GM23338 (cell line): ENCODE data around the gene RNF145. TPM values are rescaled to one million over a fixed set of nuclear protein-coding genes. Genes with fewer than 3 reads are reported as not detected.

Experiments
- CREB1 ChIP-seq: fragments of 250-450 bp; sonication (Bioruptor Pico); IDR thresholded peaks from 2 replicates; pipeline ENCODE4 v1.5.0; 2020; ENCODE audit warnings: low read depth, mild to moderate bottlenecking, moderate library complexity
- EZH2 ChIP-seq: fragments of 200-600 bp; sonication (generic); IDR thresholded peaks from one replicate; pipeline ENCODE4 v1.8.0; 2017; ENCODE audit warnings: antibody characterized with exemption, mild to moderate bottlenecking, low read depth; ENCODE audit not compliant: unreplicated experiment
- EZH2phosphoT487 ChIP-seq: fragments of 200-600 bp; sonication (generic); IDR thresholded peaks from one replicate; pipeline ENCODE4 v1.8.1; 2018; ENCODE audit warnings: antibody characterized with exemption; ENCODE audit not compliant: unreplicated experiment
- NANOG ChIP-seq: IDR thresholded peaks from 2 replicates; pipeline ENCODE4 v1.6.1; 2016; ENCODE audit warnings: antibody characterized with exemption, borderline replicate concordance
- POLR2AphosphoS5 ChIP-seq: IDR thresholded peaks from 2 replicates; pipeline ENCODE4 v1.6.1; 2016; ENCODE audit warnings: antibody characterized with exemption, low read depth
- STAT1 ChIP-seq: IDR thresholded peaks from one replicate; pipeline ENCODE4 v1.6.1; 2016; ENCODE audit warnings: antibody characterized with exemption; ENCODE audit not compliant: unreplicated experiment
- ZNF114 ChIP-seq: fragments of 250-450 bp; sonication (Bioruptor Pico); IDR thresholded peaks from 2 replicates; pipeline ENCODE4 v1.5.0; 2020; ENCODE audit warnings: mild to moderate bottlenecking, moderate library complexity
- ZNF331 ChIP-seq: fragments of 250-450 bp; sonication (Bioruptor Pico); IDR thresholded peaks from 2 replicates; pipeline ENCODE4 v1.5.0; 2020; ENCODE audit warnings: low read depth, mild to moderate bottlenecking, moderate library complexity
- polyA plus RNA-seq: library from polyadenylated mRNA; unstranded; fragments of >200 nt; fragmentation: Nextera tagmentation; extraction: Ambion mirVana; gene quantifications from 2 replicates; pipeline ENCODE4 v1.2.1, GENCODE V29; 2016
- total RNA-seq: library from RNA; depleted of rRNA; stranded (reverse); fragments of >200 nt; shearing (Covaris generic); gene quantifications from 2 replicates; pipeline ENCODE4 v1.2.3, GENCODE V29; 2014
- TF ChIP-seq, protein P1 (sequence below): fragments of 250-450 bp; sonication (Bioruptor Pico); IDR thresholded peaks from 2 replicates; pipeline ENCODE4 v1.5.0; 2020; ENCODE audit warnings: mild to moderate bottlenecking, moderate library complexity
- TF ChIP-seq, protein P2 (sequence below): IDR thresholded peaks from 2 replicates; pipeline ENCODE4 v1.6.1; 2016; ENCODE audit warnings: antibody characterized with exemption
- TF ChIP-seq, protein P3 (sequence below), 2 experiments: fragments of 200-600 bp in 1 of 2; sonication (generic) in 1 of 2; conservative IDR thresholded peaks; 2 replicates each; pipeline versions ENCODE4 v1.5.1 to v1.6.1; 2016 to 2017; ENCODE audit warnings: antibody characterized with exemption in 2 of 2, low read depth in 2 of 2, mild to moderate bottlenecking in 2 of 2, moderate library complexity in 1 of 2

The RNF145 gene
- total and polyA plus RNA-seq, 2 experiments from 2014 or later: 15.6 to 43.5 TPM

DNA sequence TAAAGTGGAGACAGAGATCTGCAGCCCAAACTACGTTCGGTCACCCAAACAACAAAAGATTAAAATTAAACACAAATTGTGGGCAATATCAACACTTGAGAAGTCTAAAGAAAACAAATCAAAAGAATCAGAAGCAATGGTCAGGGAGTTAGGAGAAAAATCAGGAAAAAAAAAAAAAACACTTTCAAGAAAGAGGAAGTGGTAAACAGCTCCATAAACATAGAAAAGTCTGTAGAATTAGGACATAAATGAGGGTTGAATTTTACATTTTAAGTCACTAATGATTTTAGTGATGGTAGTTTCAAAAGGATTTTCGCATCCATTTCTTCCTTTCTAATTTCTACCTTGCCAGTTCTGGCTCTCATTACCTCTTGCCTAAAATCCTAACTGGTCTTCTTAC, 10.1 kb downstream of the RNF145 start (continued):
- TF ChIP-seq, protein P1, sequence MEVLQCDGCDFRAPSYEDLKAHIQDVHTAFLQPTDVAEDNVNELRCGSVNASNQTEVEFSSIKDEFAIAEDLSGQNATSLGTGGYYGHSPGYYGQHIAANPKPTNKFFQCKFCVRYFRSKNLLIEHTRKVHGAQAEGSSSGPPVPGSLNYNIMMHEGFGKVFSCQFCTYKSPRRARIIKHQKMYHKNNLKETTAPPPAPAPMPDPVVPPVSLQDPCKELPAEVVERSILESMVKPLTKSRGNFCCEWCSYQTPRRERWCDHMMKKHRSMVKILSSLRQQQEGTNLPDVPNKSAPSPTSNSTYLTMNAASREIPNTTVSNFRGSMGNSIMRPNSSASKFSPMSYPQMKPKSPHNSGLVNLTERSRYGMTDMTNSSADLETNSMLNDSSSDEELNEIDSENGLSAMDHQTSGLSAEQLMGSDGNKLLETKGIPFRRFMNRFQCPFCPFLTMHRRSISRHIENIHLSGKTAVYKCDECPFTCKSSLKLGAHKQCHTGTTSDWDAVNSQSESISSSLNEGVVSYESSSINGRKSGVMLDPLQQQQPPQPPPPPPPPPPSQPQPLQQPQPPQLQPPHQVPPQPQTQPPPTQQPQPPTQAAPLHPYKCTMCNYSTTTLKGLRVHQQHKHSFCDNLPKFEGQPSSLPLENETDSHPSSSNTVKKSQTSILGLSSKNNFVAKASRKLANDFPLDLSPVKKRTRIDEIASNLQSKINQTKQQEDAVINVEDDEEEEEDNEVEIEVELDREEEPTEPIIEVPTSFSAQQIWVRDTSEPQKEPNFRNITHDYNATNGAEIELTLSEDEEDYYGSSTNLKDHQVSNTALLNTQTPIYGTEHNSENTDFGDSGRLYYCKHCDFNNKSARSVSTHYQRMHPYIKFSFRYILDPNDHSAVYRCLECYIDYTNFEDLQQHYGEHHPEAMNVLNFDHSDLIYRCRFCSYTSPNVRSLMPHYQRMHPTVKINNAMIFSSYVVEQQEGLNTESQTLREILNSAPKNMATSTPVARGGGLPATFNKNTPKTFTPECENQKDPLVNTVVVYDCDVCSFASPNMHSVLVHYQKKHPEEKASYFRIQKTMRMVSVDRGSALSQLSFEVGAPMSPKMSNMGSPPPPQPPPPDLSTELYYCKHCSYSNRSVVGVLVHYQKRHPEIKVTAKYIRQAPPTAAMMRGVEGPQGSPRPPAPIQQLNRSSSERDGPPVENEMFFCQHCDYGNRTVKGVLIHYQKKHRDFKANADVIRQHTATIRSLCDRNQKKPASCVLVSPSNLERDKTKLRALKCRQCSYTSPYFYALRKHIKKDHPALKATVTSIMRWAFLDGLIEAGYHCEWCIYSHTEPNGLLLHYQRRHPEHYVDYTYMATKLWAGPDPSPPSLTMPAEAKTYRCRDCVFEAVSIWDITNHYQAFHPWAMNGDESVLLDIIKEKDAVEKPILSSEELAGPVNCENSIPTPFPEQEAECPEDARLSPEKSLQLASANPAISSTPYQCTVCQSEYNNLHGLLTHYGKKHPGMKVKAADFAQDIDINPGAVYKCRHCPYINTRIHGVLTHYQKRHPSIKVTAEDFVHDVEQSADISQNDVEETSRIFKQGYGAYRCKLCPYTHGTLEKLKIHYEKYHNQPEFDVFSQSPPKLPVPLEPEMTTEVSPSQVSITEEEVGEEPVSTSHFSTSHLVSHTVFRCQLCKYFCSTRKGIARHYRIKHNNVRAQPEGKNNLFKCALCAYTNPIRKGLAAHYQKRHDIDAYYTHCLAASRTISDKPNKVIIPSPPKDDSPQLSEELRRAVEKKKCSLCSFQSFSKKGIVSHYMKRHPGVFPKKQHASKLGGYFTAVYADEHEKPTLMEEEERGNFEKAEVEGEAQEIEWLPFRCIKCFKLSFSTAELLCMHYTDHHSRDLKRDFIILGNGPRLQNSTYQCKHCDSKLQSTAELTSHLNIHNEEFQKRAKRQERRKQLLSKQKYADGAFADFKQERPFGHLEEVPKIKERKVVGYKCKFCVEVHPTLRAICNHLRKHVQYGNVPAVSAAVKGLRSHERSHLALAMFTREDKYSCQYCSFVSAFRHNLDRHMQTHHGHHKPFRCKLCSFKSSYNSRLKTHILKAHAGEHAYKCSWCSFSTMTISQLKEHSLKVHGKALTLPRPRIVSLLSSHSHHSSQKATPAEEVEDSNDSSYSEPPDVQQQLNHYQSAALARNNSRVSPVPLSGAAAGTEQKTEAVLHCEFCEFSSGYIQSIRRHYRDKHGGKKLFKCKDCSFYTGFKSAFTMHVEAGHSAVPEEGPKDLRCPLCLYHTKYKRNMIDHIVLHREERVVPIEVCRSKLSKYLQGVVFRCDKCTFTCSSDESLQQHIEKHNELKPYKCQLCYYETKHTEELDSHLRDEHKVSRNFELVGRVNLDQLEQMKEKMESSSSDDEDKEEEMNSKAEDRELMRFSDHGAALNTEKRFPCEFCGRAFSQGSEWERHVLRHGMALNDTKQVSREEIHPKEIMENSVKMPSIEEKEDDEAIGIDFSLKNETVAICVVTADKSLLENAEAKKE (CRISPR knock-in tag): no peak
- TF ChIP-seq, protein P2, sequence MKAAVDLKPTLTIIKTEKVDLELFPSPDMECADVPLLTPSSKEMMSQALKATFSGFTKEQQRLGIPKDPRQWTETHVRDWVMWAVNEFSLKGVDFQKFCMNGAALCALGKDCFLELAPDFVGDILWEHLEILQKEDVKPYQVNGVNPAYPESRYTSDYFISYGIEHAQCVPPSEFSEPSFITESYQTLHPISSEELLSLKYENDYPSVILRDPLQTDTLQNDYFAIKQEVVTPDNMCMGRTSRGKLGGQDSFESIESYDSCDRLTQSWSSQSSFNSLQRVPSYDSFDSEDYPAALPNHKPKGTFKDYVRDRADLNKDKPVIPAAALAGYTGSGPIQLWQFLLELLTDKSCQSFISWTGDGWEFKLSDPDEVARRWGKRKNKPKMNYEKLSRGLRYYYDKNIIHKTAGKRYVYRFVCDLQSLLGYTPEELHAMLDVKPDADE: no peak
- no peak for TF ChIP-seq ZNF331 (CRISPR knock-in tag)
- no peak for TF ChIP-seq STAT1
- TF ChIP-seq ZNF114 (CRISPR knock-in tag): no peak
- TF ChIP-seq NANOG: no peak
- TF ChIP-seq EZH2phosphoT487: no peak
- no peak for TF ChIP-seq EZH2
- no peak for TF ChIP-seq CREB1
- TF ChIP-seq POLR2AphosphoS5: no peak
- TF ChIP-seq, protein P3, sequence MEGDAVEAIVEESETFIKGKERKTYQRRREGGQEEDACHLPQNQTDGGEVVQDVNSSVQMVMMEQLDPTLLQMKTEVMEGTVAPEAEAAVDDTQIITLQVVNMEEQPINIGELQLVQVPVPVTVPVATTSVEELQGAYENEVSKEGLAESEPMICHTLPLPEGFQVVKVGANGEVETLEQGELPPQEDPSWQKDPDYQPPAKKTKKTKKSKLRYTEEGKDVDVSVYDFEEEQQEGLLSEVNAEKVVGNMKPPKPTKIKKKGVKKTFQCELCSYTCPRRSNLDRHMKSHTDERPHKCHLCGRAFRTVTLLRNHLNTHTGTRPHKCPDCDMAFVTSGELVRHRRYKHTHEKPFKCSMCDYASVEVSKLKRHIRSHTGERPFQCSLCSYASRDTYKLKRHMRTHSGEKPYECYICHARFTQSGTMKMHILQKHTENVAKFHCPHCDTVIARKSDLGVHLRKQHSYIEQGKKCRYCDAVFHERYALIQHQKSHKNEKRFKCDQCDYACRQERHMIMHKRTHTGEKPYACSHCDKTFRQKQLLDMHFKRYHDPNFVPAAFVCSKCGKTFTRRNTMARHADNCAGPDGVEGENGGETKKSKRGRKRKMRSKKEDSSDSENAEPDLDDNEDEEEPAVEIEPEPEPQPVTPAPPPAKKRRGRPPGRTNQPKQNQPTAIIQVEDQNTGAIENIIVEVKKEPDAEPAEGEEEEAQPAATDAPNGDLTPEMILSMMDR (conservative IDR thresholded peaks at IDR 0.05; ENCODE audit: low read depth in 2 of 2): no peak
